HG03521 (cell line): ENCODE data around the gene ZFR2.
"Not testable (repeated sequence)": the region's sequence is repeated elsewhere in the genome, so short reads cannot be mapped to it uniquely, and the experiment has no call there.

Experiments
- ATAC-seq: cut with Tn5 transposase; IDR thresholded peaks from one replicate; pipeline ENCODE4 v1.9.1; 2021; ENCODE audit warnings: mild to moderate bottlenecking, moderate library complexity; ENCODE audit not compliant: unreplicated experiment

Gene ZFR2

DNA sequence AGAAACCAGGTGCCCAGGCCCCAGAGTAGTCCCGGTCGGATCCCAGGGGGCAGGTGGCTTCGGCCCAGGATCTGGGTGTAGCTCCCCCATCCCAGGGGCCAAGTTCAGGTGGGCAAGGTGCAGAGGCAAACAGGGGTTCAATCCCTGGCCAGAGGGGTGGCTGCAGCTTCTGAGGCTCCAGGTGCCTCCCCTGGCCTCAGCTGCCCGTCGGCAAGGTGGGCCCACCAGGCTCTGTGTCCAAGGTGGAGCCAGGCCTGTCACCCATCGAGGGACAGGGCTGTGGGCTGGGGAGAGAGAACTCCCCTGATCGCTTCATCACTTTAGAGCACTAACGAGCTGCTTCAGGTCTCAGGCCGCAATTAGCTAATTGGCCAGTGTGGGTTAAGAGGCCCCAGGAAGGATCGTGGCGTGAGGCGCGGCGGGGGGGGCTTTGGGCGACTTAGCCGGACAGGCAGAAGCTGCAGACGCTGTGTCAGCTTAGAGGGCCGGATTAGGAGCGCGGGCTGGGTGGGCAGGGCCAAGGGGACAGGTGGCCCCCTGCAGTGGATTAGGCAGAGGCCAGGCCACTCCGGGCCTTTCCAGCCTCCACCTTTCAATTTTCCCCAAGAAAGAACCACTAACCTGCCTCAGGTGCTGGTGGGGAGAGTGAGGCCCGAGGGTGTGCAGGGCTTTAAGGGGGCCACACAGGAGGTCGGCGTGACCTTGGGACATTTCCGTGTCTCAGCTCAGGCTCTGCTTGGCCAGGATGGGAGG lies 94.0 kb downstream of the ZFR2 start:
- ATAC-seq: no peak

DNA sequence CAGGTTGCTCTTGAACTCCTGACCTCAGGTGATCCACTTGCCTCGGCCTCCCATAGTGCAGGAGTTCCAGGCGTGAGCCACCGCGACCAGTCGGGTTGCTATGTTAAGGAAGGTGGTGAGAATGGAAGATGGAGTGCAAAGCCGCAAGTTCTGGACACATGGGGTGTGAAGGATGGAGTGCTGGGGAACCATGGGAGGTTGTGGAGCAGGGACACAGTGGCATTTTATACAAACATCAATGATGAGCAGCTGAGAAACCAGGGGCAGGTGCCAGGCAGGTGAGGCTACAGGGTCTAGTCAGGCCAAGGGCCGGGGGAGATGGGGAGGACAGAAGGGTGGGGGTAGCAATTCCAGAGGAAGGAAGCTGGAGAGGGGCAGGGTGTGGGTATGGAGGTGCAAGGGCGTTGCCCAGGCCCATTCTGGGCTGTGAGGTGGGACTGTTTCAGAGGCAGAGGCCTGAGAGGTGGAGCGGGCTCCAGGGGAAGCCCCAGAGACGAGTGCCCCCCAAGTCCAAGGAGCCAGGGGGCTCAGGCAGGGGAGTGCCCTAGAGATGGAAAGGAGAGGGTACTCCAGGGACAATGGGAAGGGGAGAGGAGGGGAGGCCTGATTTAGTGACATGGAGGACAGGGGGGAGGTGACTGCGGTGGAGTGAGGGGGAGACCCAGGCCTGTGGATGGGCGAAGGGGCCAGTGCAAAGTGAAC lies 94.9 kb downstream of the ZFR2 start:
- no peak for ATAC-seq

DNA sequence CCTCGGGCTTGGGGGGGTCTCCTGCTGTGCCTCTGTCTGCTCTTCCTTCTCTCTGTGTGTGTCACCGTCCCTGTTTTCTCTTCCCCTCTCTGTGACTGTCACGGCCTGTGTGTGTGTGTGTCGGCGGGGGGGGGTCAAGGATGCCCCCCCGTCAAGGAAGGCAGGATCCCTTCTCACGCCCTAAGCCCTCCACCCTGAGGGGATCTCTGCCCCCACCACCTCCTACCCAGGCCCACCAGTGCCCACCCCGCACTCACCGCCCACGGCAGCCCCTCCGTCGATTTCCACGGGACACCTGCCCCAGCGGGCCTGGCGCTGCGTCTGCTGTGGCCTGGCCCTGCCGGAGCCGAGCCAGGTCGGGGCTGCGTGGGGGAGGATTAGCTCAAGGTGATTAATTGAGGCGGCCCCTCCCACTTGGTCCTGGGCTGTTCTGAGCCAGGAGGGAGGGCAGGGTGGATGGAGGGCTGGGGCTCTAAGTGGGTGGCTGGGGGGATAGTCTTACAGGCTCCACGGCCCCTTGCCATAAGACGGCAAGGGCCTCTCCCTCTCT lies 96.9 kb downstream of the ZFR2 start, which contains the start of gene RAX2:
Gene RAX2, minus strand, starts transcription at position 323 of the 550 bp plus-strand sequence. CDS start 486 bp downstream, outside the sequence.
- ATAC-seq: no peak

DNA sequence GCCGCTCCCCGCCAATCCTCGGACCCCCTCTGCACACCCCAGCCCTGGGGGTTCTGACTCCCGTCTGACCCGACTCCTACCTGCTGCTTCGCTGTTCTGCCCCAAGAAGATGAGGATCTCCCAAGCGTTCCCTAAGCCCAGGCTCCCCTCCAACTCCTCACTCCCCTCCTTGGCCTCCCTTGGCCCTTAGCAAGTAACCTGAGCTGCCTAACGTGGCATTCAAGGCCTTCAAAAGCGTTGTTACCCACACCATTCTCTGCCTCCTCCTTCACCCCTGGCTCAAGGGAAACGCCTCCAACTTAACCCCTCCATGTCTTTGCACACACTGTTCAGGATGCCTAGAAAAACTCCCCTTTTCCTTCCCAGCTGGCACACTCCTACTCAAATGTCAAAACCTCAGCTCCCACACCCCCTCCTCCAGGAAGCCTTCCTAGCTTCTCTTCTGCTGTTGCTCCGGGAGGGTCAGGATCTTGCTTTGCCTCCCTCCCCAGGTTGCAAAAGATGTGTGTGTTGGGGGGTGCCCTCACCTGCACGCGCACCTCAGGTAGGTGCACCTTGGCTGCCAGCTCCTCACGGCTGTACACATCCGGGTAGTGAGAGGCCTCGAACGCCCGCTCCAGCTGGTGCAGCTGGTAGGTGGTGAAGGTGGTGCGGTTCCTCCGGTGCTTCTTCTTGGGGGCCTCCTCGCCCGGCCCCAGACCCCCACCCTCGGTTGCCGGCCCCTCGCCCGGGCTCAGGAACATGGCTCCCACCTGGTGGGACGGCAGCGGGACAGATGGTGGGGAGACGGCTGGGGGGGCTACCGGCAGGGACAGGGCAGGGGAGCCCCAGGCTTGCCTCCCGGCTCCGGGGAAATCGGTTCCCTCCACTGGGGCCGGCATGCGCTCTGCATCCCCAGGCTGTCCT lies 97.6 kb downstream of the ZFR2 start:
- no peak for ATAC-seq

DNA sequence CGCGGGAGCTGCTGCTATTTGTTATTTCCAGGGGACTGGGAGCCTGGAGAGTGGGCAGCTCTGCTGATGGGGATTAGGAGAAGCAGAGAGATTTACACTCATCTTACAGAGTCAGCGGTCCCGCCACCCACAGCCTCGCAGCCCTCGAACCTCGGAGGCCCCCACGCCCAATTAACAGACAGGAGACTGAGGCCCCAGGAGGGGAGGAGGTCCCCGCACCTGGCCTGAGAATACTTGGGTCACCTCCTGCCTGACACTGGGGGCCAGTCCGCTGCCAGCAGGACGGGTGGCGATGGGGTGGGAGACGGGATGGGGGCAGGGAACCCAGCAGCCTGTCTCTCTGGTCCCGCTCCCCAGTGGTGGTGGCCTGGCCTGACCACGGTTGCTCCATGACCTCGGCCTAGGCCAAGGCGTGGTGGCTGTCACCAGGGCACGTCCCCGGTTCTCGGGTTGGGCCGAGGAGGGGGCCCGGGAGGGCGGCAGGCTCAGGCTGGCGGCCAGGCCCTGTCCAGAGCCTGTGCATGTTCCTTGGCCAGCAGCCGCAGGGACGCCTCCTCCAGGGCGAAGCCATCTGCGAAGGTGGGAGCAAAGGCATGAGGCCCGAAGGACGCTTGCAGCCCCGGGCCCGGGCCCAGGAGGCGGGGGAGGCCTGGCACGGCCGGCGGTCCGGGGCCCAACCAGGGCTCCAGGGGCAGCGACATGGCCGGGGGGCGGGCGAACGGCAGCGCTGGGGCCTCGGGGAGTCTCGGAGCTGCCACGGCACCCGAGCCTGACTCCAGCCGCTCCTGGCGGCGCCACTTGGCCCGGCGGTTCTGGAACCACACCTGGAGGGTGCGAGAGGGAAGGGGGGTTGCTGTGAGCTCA lies 98.5 kb downstream of the ZFR2 start:
- no peak for ATAC-seq

DNA sequence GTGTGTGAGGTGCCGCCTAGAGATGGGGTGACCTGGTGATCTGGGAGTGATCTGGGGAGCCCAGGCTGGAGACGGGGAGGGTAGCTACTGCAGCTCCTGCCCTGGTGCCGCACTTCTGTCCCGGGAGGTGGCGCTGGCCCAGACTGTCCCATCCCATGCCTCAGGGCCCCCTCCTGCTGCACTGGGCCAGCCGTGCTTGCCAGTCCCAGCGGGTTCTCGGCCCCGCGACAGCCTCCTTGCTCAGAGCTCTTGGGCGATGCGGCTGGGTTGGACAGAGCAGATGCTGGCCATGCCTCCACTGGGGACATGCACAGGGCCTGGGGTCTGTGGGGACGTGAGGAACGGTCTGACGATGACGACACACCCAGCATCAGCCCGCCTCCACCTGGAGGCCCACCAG lies 99.3 kb downstream of the ZFR2 start:
- no peak for ATAC-seq

DNA sequence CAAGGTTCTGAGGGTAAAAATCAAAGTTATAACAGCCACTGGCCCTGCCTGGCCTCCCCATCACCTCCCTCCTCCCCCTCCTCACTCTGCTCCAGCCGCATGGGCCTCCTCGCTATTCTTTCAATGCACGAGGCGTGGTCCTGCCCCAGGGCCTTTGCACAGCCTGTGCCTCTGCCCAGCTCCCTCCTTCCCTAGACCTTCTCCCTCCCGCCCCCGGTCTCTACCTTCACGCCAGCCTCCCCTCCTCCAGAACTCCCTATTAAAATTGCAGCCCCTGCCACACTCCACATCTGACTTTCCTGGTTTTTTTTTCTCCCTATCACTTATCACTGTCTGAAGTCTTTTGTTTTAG lies 100.1 kb downstream of the ZFR2 start:
- no peak for ATAC-seq

DNA sequence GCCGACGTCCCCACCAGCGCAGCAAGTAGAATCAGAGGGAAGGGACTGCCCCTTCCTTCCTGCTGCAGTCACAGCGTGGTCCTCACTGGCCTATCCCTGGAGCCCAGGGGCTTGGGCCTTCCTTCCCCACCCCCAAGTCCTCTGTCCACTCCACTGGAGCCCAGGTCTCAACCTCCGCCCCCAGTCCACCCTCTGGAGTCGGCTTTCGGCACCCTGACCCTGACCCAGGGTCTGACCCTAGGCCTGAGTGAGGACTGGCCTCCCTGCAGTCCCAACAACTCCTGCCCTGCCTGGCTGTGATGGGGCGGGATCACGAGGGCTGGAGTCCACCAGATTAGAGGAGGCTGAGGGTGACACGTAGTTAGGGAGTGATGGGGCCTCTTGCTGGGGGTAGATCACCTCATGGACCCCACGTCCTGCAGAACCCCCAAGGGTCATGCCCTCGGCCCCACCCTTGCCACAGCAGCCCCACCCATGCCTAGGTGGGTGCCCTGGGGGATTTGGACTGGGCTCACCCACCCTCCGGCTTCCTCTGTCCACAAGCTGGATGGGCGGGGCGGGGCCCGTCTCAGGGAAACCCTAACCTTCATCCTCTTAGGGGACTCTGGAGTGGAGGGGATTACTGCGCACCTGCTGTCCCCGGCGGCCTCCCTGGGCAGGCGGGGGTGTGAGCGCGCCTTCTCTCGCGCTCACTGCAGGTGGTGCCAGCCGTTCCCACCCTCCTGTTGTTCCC lies 100.7 kb downstream of the ZFR2 start:
- ATAC-seq: no peak

DNA sequence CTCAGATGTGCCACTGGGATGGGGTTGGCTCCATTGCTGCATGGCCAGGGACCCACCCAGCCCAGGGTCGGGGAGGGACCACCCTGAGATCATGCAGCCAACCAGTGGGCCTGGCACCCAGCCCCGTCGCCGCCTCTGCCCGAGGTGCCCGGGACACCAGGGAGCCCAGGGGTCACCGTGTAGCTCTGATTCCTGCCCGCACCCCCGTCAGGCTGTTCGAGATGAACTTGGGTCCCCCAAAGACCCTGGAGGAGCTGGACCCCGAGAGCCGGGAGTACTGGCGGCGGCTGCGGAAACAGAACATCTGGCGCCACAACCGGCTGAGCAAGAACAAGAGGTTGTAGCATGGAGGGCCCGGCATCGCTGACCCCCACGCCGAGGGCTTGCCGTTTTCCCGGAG lies 101.8 kb downstream of the ZFR2 start:
- ATAC-seq: no peak

DNA sequence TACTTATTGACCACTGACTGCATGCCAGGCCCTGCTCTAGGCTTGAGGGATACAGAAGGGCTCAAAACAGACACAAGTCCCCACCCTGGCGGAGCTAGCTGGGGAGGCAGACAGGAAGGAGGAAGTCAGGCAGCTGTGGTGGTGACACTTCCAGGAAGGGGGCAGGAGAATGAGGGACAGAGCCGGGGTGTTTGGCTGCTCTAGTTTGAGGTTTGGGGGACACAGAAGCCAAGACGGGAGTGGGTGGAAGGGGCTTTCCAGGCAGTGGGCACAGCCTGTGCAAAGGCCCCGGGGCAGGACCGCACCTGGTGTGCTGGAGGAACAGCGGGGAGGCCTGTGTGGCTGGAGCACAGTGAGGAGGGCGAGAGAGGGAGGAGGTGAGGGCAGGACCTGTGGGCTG lies 102.3 kb downstream of the ZFR2 start:
- no peak for ATAC-seq

DNA sequence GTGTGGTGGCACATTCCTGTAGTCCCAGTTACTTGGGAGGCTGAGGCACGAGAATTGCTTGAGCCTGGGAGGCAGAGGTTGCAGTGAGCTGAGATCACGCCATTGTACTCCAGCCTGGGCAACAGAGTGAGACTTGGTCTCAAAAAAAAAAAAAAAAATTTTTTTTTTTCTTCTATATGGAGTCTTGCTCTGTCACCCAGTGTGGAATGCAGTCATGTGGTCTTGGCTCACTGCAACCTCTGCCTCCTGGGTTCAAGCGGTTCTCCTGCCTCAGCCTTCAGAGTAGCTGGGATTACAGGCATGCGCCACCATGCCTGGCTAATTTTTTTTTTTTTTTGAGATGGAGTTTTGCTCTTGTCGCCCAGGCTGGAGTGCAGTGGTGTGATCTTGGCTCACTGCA lies 103.1 kb downstream of the ZFR2 start:
- ATAC-seq: not testable (repeated sequence)

DNA sequence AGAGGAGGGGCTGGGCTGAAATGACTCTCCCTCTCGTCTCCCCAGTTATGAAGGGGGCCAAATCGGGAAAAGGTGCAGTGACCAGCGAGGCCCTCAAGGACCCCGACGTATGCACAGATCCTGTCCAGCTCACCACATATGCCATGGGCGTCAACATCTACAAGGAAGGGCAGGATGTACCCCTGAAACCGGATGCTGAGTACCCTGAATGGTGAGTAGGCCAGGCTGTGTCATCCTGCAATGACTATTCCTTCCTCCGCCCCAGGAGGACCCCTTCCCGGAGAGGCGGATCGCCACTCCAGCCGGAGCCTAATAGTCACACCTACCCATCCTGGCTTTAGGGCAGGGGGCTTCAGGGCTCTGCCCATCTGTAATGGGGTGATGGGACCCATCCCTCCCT lies 103.7 kb downstream of the ZFR2 start:
- ATAC-seq: no peak

DNA sequence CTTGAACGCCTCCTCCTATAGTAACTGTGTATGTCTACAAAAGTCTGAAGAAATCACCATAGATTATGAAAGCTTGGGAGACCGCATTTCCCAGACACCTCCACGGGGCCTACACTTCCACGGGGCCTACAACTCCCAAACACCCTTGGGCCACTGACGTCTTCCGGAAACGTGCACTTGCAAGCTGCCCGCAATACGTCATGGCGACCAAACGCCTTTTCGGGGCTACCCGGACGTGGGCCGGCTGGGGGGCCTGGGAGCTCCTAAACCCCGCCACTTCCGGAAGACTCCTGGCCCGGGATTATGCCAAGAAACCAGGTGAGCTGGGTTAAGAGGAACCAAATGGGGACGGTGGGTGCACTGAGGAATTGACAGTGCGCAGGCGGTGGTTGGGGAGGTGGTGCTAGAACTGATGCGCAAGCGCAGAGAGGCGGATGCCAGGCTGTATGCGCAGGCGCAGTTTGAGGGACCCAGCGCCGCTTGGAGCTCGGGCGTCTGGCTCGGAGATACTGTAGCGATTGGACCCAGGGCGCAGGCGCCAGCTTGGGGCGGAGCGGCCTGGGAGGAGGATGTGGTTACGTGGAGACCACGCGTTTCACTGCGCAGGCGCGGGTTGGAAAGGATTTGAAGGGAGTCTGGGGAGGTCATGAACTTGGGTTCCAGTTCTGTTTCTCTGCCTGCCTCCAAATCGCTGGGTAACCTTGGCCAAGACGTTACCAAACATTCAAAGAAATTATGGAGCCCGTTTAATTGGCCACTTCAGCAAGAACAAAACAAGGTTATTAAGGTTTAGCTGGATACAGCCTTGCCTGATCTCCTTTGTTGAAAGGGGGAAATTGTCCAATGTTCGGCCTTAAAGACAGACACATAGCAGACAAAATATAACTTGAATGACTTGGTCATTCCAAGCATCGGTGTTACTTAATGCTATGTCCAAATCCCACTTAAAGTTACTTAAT lies 106.1 kb downstream of the ZFR2 start, which contains the start of gene MRPL54:
Gene MRPL54, plus strand, starts transcription at position 182 of the 959 bp plus-strand sequence. Its CDS starts 19 bp downstream, at position 201.
- peak; percentile 77 for ATAC-seq

DNA sequence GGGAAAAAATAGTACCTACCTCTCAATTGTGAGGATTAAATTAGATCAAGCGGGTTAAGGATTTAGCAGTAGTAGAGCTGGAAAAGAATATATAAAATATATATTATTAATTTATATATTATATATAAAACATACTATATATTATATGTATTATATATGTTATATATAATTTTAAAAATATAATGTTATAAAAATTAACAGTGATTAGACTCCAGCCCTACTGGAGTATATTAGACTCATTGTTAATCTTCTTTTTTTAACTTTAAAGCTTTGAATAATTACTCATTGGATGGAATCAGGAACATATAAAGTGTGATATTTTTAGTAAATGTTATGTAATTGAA lies 106.7 kb downstream of the ZFR2 start:
- ATAC-seq: no peak

DNA sequence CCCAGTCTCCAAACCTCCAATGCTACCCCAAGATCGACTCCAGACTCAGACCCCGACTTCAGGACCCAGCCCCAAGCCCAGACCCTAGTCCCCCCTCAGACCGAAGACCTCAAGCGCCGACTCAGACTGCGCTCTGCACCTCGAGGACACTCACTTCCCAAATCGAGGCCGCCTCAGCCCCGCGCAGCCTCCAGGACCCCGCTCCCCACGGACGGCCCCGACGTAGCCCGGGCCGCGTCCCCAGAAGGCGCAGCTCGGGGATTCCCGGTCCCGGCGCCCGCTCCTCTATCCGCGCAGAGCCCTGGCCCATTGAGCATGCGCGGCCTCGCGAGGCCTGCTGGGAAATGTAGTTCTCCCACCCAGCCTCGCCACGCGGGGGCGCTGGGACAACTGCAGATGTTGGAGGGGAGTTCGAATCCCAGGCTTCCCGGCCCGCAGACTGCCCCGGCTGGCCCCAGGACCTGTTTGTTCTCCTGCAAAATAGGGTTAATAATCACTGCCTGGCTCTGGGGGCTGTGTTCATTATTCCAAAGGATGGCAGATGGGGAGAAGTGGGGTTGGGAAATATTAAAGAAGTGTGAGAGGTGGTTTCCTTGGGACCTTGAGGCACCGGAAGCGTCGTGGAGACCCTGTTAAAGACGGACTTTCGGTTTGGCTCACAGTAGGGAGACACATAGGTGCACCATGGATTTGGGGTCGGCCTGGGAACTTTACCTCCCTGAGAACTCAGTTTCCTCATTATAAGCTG lies 107.3 kb downstream of the ZFR2 start, which contains the start of gene APBA3:
Gene APBA3, minus strand, starts transcription at position 311 of the 748 bp plus-strand sequence. CDS start 1,428 bp downstream, outside the sequence.
- peak; percentile 55 for ATAC-seq

DNA sequence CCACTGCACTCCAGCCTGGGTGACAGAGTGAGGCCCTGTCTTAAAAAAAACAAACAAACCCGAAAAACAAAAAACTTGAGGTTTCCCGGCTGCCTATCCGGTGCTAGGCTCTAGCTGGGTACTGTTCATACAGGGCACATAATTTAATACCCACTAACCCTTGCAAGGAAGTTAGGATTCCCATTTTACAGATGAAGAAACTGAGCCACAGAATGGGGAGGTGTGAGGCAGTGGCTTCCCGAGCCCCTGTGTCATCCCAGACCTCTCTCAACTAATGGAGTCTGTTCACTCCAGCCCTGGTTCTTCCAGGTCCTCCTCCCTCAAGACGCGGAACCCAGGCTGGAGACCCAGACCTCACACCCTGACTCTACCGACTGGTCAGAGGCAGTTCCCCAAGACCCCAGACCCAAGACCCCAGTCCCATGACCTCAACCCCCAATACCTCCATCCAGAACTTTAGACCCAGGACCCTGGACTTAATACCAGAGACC lies 107.9 kb downstream of the ZFR2 start:
- ATAC-seq: no peak

DNA sequence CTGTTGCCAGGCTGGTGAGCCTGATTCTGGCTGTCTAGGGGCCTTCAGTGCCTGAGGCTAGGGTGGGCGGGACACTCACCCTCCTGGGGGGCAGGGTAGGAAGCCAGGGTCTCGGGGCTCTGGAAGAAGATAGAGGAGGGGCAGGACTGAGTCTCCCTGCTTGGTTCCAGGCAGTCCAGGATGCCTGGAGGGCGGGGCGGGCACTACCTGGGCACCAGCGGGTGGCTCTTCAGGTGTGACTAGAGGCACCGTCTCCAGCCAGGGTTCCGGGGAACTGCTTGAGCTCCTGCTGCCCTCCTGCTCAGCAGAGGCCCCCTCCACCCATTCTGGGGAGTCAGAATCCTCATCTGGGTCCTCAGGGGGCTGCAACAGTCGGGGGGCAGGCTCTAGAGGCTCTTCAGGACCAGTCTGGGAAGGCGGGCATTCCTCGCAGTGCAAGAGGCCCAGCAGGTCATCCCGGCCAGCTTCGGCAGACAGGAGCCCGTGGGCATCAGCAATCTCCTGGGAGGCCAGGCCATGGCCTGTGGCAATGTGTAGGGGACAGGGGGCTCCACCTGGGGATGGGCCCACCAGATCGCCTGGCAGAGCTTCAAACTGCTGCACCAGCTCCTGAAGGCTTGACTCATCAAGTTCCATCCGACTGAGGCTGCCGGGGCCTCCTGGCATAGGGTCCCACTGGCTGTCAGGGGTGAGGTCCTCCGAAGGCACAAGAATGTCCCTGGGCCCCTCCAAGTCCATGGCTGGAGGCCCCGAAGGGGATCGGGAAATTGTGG lies 109.2 kb downstream of the ZFR2 start:
- no peak for ATAC-seq
